BE2C (cell line): Measurements from ENCODE around the gene HEG1.

ENCODE experiments used
- DNase-seq: peaks from one replicate; pipeline ENCODE4 v3.0.0-alpha.2; 2020
- H3K27me3 ChIP-seq: fragments of 250-450 bp; sonication (Bioruptor Pico); 2 replicates; pipeline ENCODE4 v1.5.1; 2020; ENCODE audit warnings: mild to moderate bottlenecking
- H3K36me3 ChIP-seq: fragments of 250-450 bp; sonication (Bioruptor Pico); 2 replicates; pipeline ENCODE4 v1.5.1; 2020; ENCODE audit warnings: mild to moderate bottlenecking
- H3K4me1 ChIP-seq: fragments of 250-450 bp; sonication (Bioruptor Pico); 2 replicates; pipeline ENCODE4 v1.5.1; 2020
- H3K4me3 ChIP-seq: 2 replicates; pipeline ENCODE4 v1.5.1; 2011; ENCODE audit warnings: low read depth, low read length
- H3K9me3 ChIP-seq: fragments of 250-450 bp; sonication (Bioruptor Pico); 2 replicates; pipeline ENCODE4 v1.5.1; 2020
- CTCF ChIP-seq: IDR thresholded peaks from 2 replicates; pipeline ENCODE4 v1.5.1; 2012; ENCODE audit warnings: mild to moderate bottlenecking, low read depth, low read length

The HEG1 gene

GRCh38 chr3:124916837-124917409, 138.9 kb downstream of the HEG1 start:
- no peak for DNase-seq
- Histone ChIP-seq H3K36me3 (no peaks in the 10 kb centered on the region), H3K9me3 (no peaks in the 10 kb centered on the region), H3K27me3 (no peaks in the 10 kb centered on the region), H3K4me1 (peaks cover 5% of the 10 kb centered on the region; the same call in 1 of the 2 replicates), H3K4me3 (no peak overlapping the region)
- TF ChIP-seq CTCF: no peak
